HCT116 (cell line): ENCODE results near the gene PURB. TPM values are rescaled to one million over a fixed set of nuclear protein-coding genes. Genes with fewer than 3 reads are reported as not detected.

ENCODE experiments used
- ATAC-seq: fragments of 200-7000 bp; cut with Tn5 transposase; 2 replicates; pipeline ENCODE4 v1.9.1; 2020; ENCODE audit warnings: mild to moderate bottlenecking, moderate library complexity
- BruUV-seq: library from RNA; stranded (reverse); fragments of 400-500 nt; replicated peaks from 2 replicates; lab custom pipeline; 2021; lab: Mats Ljungman, UMichigan
- CTCF ChIA-PET: fragments of 300-600 bp; sonication (Branson Sonifier 250); formaldehyde crosslinking; loops from one replicate; lab custom pipeline; 2021; ENCODE audit warnings: antibody characterized with exemption; lab: Charles Lee
- POLR2A ChIA-PET: fragments of 300-600, 350-600 bp; sonication (Branson Sonifier 250); formaldehyde crosslinking; loops from one replicate; lab custom pipeline; 2021; ENCODE audit warnings: antibody characterized with exemption; lab: Charles Lee
- RAD21 ChIA-PET, 2 experiments: fragments of 300-600 bp; sonication (Branson Sonifier 250); formaldehyde crosslinking; loops; one replicate each; lab custom pipeline; 2023; ENCODE audit warnings: low total read pairs in 2 of 2; ENCODE audit not compliant: uncharacterized antibody in 2 of 2, unreplicated experiment in 2 of 2, low non-redundant PET in 1 of 2; lab: Charles Lee
- DNase-seq: peaks from one replicate; pipeline ENCODE4 v3.0.0-alpha.2; 2010; ENCODE audit warnings: low read depth, low spot score
- H2AFZ ChIP-seq: fragments of 200-600 bp; shearing (Covaris generic), sonication (generic); 2 replicates; pipeline ENCODE4 v1.6.1; 2017; ENCODE audit warnings: low read depth, mixed run types, mixed read lengths, antibody characterized with exemption, low read length; ENCODE audit not compliant: poor library complexity, severe bottlenecking
- H3K27ac ChIP-seq: 2 replicates; pipeline ENCODE4 v1.5.1; 2012; ENCODE audit warnings: low read depth, low read length
- H3K27me3 ChIP-seq: fragments of 200-600 bp; sonication (generic); 2 replicates; pipeline ENCODE4 v1.6.1; 2016; ENCODE audit warnings: mixed run types, low read length, mixed read lengths; ENCODE audit not compliant: insufficient read depth
- H3K36me3 ChIP-seq, 2 experiments: fragments of 200-500 bp in 1 of 2; fragments of 200-600 bp in 1 of 2; sonication (Bioruptor generic) in 1 of 2; sonication (generic) in 1 of 2; 2 replicates each; pipeline versions ENCODE4 v1.5.1 to v1.6.1; 2014 to 2016; ENCODE audit warnings: low read length in 2 of 2, inconsistent platforms in 1 of 2, mixed read lengths in 1 of 2, mixed run types in 1 of 2; ENCODE audit not compliant: insufficient read depth in 2 of 2, control insufficient read depth in 1 of 2
- H3K4me1 ChIP-seq, 2 experiments: fragments of 200-600 bp in 1 of 2; sonication (generic) in 1 of 2; 2 replicates each; pipeline versions ENCODE4 v1.5.1 to v1.6.1; 2012 to 2017; ENCODE audit warnings: low read length in 2 of 2, inconsistent platforms in 1 of 2, mild to moderate bottlenecking in 1 of 2, mixed read lengths in 1 of 2, mixed run types in 1 of 2, moderate library complexity in 1 of 2; ENCODE audit not compliant: insufficient read depth in 2 of 2, control insufficient read depth in 1 of 2
- H3K4me2 ChIP-seq: fragments of 200-600 bp; sonication (generic); 2 replicates; pipeline ENCODE4 v1.6.1; 2017; ENCODE audit warnings: mixed run types, low read length, mixed read lengths
- H3K4me3 ChIP-seq, 2 experiments: fragments of 200-600 bp in 1 of 2; sonication (generic) in 1 of 2; replicated peaks in 1 of 2; 2 replicates each; pipeline ENCODE4 v1.5.1; 2011 to 2016; ENCODE audit warnings: low read length in 2 of 2, control low read depth in 1 of 2, low read depth in 1 of 2, mild to moderate bottlenecking in 1 of 2, mixed read lengths in 1 of 2, mixed run types in 1 of 2
- H3K79me2 ChIP-seq: fragments of 200-600 bp; sonication (generic); 2 replicates; pipeline ENCODE4 v1.6.1; 2017; ENCODE audit warnings: mild to moderate bottlenecking, mixed run types, low read length, moderate library complexity, mixed read lengths; ENCODE audit not compliant: insufficient read depth
- H3K9ac ChIP-seq: fragments of 200-600 bp; sonication (generic); 2 replicates; pipeline ENCODE4 v1.6.1; 2016; ENCODE audit warnings: low read length, mixed read lengths
- H3K9me2 ChIP-seq: fragments of 200-600 bp; sonication (generic), shearing (Covaris generic); 2 replicates; pipeline ENCODE4 v1.6.1; 2017; ENCODE audit warnings: mixed run types, mild to moderate bottlenecking, moderate library complexity; ENCODE audit not compliant: insufficient read depth
- H3K9me3 ChIP-seq, 2 experiments: fragments of 200-500 bp in 1 of 2; fragments of 200-600 bp in 1 of 2; sonication (Bioruptor generic) in 1 of 2; sonication (generic) in 1 of 2; 2 replicates each; pipeline ENCODE4 v1.6.1; 2014 to 2017; ENCODE audit warnings: low read length in 2 of 2, mixed read lengths in 2 of 2, inconsistent platforms in 1 of 2, low read depth in 1 of 2, mild to moderate bottlenecking in 1 of 2, mixed run types in 1 of 2, moderate library complexity in 1 of 2; ENCODE audit not compliant: control insufficient read depth in 1 of 2, insufficient read depth in 1 of 2
- H4K20me1 ChIP-seq: fragments of 200-600 bp; sonication (generic), shearing (Covaris generic); 2 replicates; pipeline ENCODE4 v1.6.1; 2017; ENCODE audit warnings: mixed run types, mild to moderate bottlenecking, moderate library complexity; ENCODE audit not compliant: insufficient read depth
- ATF3 ChIP-seq: IDR thresholded peaks from 2 replicates; pipeline ENCODE4 v1.6.1; 2012
- CBX3 ChIP-seq: IDR thresholded peaks from 2 replicates; pipeline ENCODE4 v1.6.1; 2012; ENCODE audit warnings: low read depth
- CEBPB ChIP-seq: IDR thresholded peaks from 2 replicates; pipeline ENCODE4 v1.6.1; 2012; ENCODE audit warnings: low read depth
- CTCF ChIP-seq, 3 experiments: fragments of 200-600 bp in 1 of 3; sonication (generic) in 1 of 3; IDR thresholded peaks in 2 of 3; conservative IDR thresholded peaks in 1 of 3; 2 replicates each; pipeline ENCODE4 v1.5.1; 2012 to 2017; ENCODE audit warnings: low read depth in 2 of 3, low read length in 2 of 3, antibody characterized with exemption in 1 of 3, borderline replicate concordance in 1 of 3, control low read depth in 1 of 3, mild to moderate bottlenecking in 1 of 3, mixed read lengths in 1 of 3, mixed run types in 1 of 3, moderate library complexity in 1 of 3; ENCODE audit not compliant: insufficient read depth in 1 of 3
- EGR1 ChIP-seq: IDR thresholded peaks from 2 replicates; pipeline ENCODE4 v1.6.1; 2012; ENCODE audit warnings: low read depth
- ELF1 ChIP-seq: IDR thresholded peaks from 2 replicates; pipeline ENCODE4 v1.6.1; 2012; ENCODE audit warnings: low read depth, borderline replicate concordance
- EZH2 ChIP-seq: fragments of 200-600 bp; sonication (generic); IDR thresholded peaks from 2 replicates; pipeline ENCODE4 v1.6.1; 2017; ENCODE audit warnings: antibody characterized with exemption, mixed run types
- EZH2phosphoT487 ChIP-seq: fragments of 200-600 bp; IDR thresholded peaks from 2 replicates; pipeline ENCODE4 v1.6.1; 2018; ENCODE audit warnings: antibody characterized with exemption, borderline replicate concordance
- JUND ChIP-seq: IDR thresholded peaks from 2 replicates; pipeline ENCODE4 v1.6.1; 2012
- MAX ChIP-seq: IDR thresholded peaks from 2 replicates; pipeline ENCODE4 v1.6.1; 2012
- RAD21 ChIP-seq: IDR thresholded peaks from 2 replicates; pipeline ENCODE4 v1.6.1; 2012; ENCODE audit warnings: low read depth, mild to moderate bottlenecking
- REST ChIP-seq: IDR thresholded peaks from 2 replicates; pipeline ENCODE4 v1.6.1; 2012; ENCODE audit warnings: low read depth
- SIN3A ChIP-seq: IDR thresholded peaks from 2 replicates; pipeline ENCODE4 v1.6.1; 2012; ENCODE audit warnings: low read depth
- SP1 ChIP-seq: IDR thresholded peaks from 2 replicates; pipeline ENCODE4 v1.6.1; 2012; ENCODE audit warnings: low read depth
- SRF ChIP-seq: IDR thresholded peaks from 2 replicates; pipeline ENCODE4 v1.6.1; 2012; ENCODE audit warnings: low read depth
- YY1 ChIP-seq: IDR thresholded peaks from 2 replicates; pipeline ENCODE4 v1.6.1; 2011; ENCODE audit warnings: low read length, low read depth, moderate library complexity, mild to moderate bottlenecking; ENCODE audit not compliant: insufficient replicate concordance; ENCODE audit errors: extremely low read depth
- ZBTB33 ChIP-seq: IDR thresholded peaks from 2 replicates; pipeline ENCODE4 v1.6.1; 2011; ENCODE audit warnings: mild to moderate bottlenecking, low read length, moderate library complexity; ENCODE audit not compliant: insufficient replicate concordance; ENCODE audit errors: extremely low read depth
- intact Hi-C: fragments of 100-400 bp; cut with micrococcal nuclease; formaldehyde crosslinking; loops from 2 replicates; pipeline ENCODE4 v1.10.0; 2022
- total RNA-seq: library from RNA; stranded (reverse); gene quantifications from one replicate; pipeline ENCODE4 v1.2.1, GENCODE V29; 2021; ENCODE audit not compliant: unreplicated experiment

PURB gene
- total RNA-seq, 1 experiment from 2014 or later, result 13.2 TPM

GRCh38 chr7:44884621-44885393 is 523 bp downstream of the PURB start:
- POLR2A ChIA-PET, result interaction anchor here (0.6 to 1.7 kb wide), 2 partner anchors 26 to 37 kb away, joined by 3 to 5 read pairs; partner anchors contain the start of gene H2AZ2
- BruUV-seq, result no TSS peak
- Histone ChIP-seq H3K27me3 (no peaks in the 10 kb centered on the region), H3K4me1 (peaks cover 4 to 27% of the 10 kb centered on the region in 2 experiments), H3K9me3 (peaks cover 0 to 11% of the 10 kb centered on the region in 2 experiments; a peak in 1 of 4 replicates), H4K20me1 (peaks cover 1% of the 10 kb centered on the region), H3K4me3 (peak overlapping the region; percentile 63 to 73), H3K4me2 (peak overlapping the region; percentile 79), H3K36me3 (peaks cover 0 to 19% of the 10 kb centered on the region in 2 experiments; a peak in 2 of 4 replicates), H3K9ac (peak overlapping the region; percentile 68), H2AFZ (no peak overlapping the region), H3K27ac (peak overlapping the region; percentile 88), H3K9me2 (no peaks in the 10 kb centered on the region), H3K79me2 (peaks cover 45% of the 10 kb centered on the region)
- RAD21 ChIA-PET, result no interaction called here
- ATAC-seq, result peak; percentile 15
- CTCF ChIA-PET, result no interaction called here
- intact Hi-C loops, result no loop called here
- TF ChIP-seq JUND (no peak), SP1 (no peak), YY1 (no peak), CTCF (IDR thresholded peaks at IDR 0.05 in 2 of 3, conservative IDR thresholded peaks at IDR 0.05 in 1 of 3; ENCODE audit: borderline replicate concordance in 1 of 3, insufficient read depth in 1 of 3, low read depth in 2 of 3, low read length in 2 of 3) (no peak), MAX (no peak), RAD21 (no peak), EZH2 (no peak), CBX3 (no peak), EGR1 (no peak), REST (no peak), SIN3A (no peak), ZBTB33 (no peak), EZH2phosphoT487 (no peak), ATF3 (no peak), CEBPB (no peak), ELF1 (no peak), SRF (no peak)
- DNase-seq, result no peak
